ENCODE measurements around the gene STK38. TPM values are rescaled to one million over a fixed set of nuclear protein-coding genes. Genes with fewer than 3 reads are reported as not detected.

STK38 gene
- total RNA-seq, 1 experiment from 2014 or later = 24.2 TPM

GRCh38 chr6:36504982-36505381, 42.3 kb downstream of the STK38 start:
- intact Hi-C loops (cut with micrococcal nuclease; ENCODE audit: unreplicated experiment) = no loop called here
- Histone ChIP-seq H3K27ac (ENCODE audit: low read depth, low read length, poor library complexity, severe bottlenecking) (no peak overlapping the region), H3K9me3 (ENCODE audit: low read depth, low read length, poor library complexity, severe bottlenecking) (no peaks in the 10 kb centered on the region), H3K4me3 (ENCODE audit: low read depth, low read length, poor library complexity, severe bottlenecking) (no peak overlapping the region), H3K4me1 (ENCODE audit: insufficient read depth, low read length, poor library complexity, severe bottlenecking) (no peaks in the 10 kb centered on the region), H3K36me3 (ENCODE audit: insufficient read depth, low read length, poor library complexity, severe bottlenecking) (no peaks in the 10 kb centered on the region), H3K27me3 (replicated peaks; ENCODE audit: insufficient read depth, low read depth, low read length, poor library complexity) (no peaks in the 10 kb centered on the region)
- no peak for DNase-seq (ENCODE audit: low spot score)
- no TSS peak for BruUV-seq (replicated peaks)
- POLR2A ChIA-PET (ENCODE audit: low non-redundant PET) = no interaction called here
- TF ChIP-seq CTCF (conservative IDR thresholded peaks at IDR 0.05; ENCODE audit: low read depth, low read length) (no peak), EZH2 (IDR thresholded peaks at IDR 0.05; ENCODE audit: borderline replicate concordance, low read depth, low read length, poor library complexity, severe bottlenecking) (no peak)
- CTCF ChIA-PET = no interaction called here

DNA sequence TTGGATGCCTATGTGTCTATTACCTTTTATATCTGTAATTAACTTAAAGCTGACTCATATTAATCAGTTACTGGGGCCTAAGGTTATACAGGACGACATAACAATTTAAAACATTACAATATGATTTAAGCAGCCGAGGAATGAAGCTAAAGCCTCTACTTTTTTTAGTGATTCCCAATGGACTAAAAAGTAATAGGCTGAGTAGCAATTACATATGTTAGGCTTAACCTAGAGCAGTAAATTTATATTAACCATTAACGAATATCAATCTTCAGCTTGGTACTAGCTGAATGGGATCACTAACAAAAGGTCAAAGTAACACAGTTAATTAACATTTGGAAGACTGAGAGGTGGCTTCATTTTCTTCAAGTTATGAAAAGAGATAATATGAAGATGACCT, 43.1 kb downstream of the STK38 start:
- intact Hi-C loops (cut with micrococcal nuclease; ENCODE audit: unreplicated experiment) = no loop called here
- CTCF ChIA-PET = no interaction called here
- BruUV-seq (replicated peaks) = no TSS peak
- Histone ChIP-seq H3K9me3 (ENCODE audit: low read depth, low read length, poor library complexity, severe bottlenecking) (no peaks in the 10 kb centered on the region), H3K27me3 (replicated peaks; ENCODE audit: insufficient read depth, low read depth, low read length, poor library complexity) (no peaks in the 10 kb centered on the region), H3K4me1 (ENCODE audit: insufficient read depth, low read length, poor library complexity, severe bottlenecking) (no peaks in the 10 kb centered on the region), H3K4me3 (ENCODE audit: low read depth, low read length, poor library complexity, severe bottlenecking) (no peak overlapping the region), H3K36me3 (ENCODE audit: insufficient read depth, low read length, poor library complexity, severe bottlenecking) (no peaks in the 10 kb centered on the region), H3K27ac (ENCODE audit: low read depth, low read length, poor library complexity, severe bottlenecking) (no peak overlapping the region)
- POLR2A ChIA-PET (ENCODE audit: low non-redundant PET) = no interaction called here
- TF ChIP-seq CTCF (conservative IDR thresholded peaks at IDR 0.05; ENCODE audit: low read depth, low read length) = no peak
- no peak for TF ChIP-seq EZH2 (IDR thresholded peaks at IDR 0.05; ENCODE audit: borderline replicate concordance, low read depth, low read length, poor library complexity, severe bottlenecking)
- DNase-seq (ENCODE audit: low spot score) = no peak

GRCh38 chr6:36501686-36502085, 45.6 kb downstream of the STK38 start:
- CTCF ChIA-PET = no interaction called here
- H3K36me3 ChIP-seq (ENCODE audit: insufficient read depth, low read length, poor library complexity, severe bottlenecking) = peaks cover 7% of the 10 kb centered on the region
- H3K4me3 ChIP-seq (ENCODE audit: low read depth, low read length, poor library complexity, severe bottlenecking) = no peak overlapping the region
- H3K4me1 ChIP-seq (ENCODE audit: insufficient read depth, low read length, poor library complexity, severe bottlenecking) = no peaks in the 10 kb centered on the region
- no peaks in the 10 kb centered on the region for H3K27me3 ChIP-seq (replicated peaks; ENCODE audit: insufficient read depth, low read depth, low read length, poor library complexity)
- no peak for DNase-seq (ENCODE audit: low spot score)
- H3K9me3 ChIP-seq (ENCODE audit: low read depth, low read length, poor library complexity, severe bottlenecking) = no peaks in the 10 kb centered on the region
- POLR2A ChIA-PET (ENCODE audit: low non-redundant PET) = no interaction called here
- intact Hi-C loops (cut with micrococcal nuclease; ENCODE audit: unreplicated experiment) = no loop called here
- no TSS peak for BruUV-seq (replicated peaks)
- TF ChIP-seq EZH2 (IDR thresholded peaks at IDR 0.05; ENCODE audit: borderline replicate concordance, low read depth, low read length, poor library complexity, severe bottlenecking) (no peak), CTCF (conservative IDR thresholded peaks at IDR 0.05; ENCODE audit: low read depth, low read length) (no peak)
- no peak overlapping the region for H3K27ac ChIP-seq (ENCODE audit: low read depth, low read length, poor library complexity, severe bottlenecking)

Data from A673 (cell line).